Inflammatory macrophage treated with lipopolysaccharide for 4 hours (primary cell): ENCODE data around the gene MCRIP2.

Experiments
- DNase-seq: peaks from one replicate; pipeline ENCODE4 v3.0.0-alpha.2; 2020

The MCRIP2 gene

GRCh38 chr16:672371-672770 lies 30.7 kb downstream of the MCRIP2 start:
- DNase-seq = no peak

- DNase-seq = no peak
Observed at GRCh38 chr16:672851-673250, 31.2 kb downstream of the MCRIP2 start.

- no peak for DNase-seq
Observed at GRCh38 chr16:673399-673991, 31.9 kb downstream of the MCRIP2 start.

GRCh38 chr16:674214-674881 lies 32.7 kb downstream of the MCRIP2 start:
- DNase-seq = no peak

- peak; percentile 6 for DNase-seq
Observed at GRCh38 chr16:674968-675883, 33.6 kb downstream of the MCRIP2 start, which contains the start of gene RHBDL1. RHBDL1 (plus strand) TSS chr16:675671; CDS start chr16:675791, 120 bp downstream.

GRCh38 chr16:675884-676564 lies 34.4 kb downstream of the MCRIP2 start:
- no peak for DNase-seq

- DNase-seq = no peak
Observed at GRCh38 chr16:676565-676902, 34.9 kb downstream of the MCRIP2 start.

- no peak for DNase-seq
Observed at GRCh38 chr16:676913-677312, 35.3 kb downstream of the MCRIP2 start.

- no peak for DNase-seq
Observed at GRCh38 chr16:677316-678190, 35.9 kb downstream of the MCRIP2 start.

GRCh38 chr16:678209-678857 lies 36.7 kb downstream of the MCRIP2 start:
- no peak for DNase-seq

- peak; percentile 55 for DNase-seq
Observed at GRCh38 chr16:678858-679813, 37.5 kb downstream of the MCRIP2 start.

- peak; percentile 89 for DNase-seq
Observed at GRCh38 chr16:679814-680624, 38.4 kb downstream of the MCRIP2 start, which contains the start of gene STUB1. STUB1 (plus strand) TSS chr16:680410; CDS start chr16:680526, 116 bp downstream.

- DNase-seq = no peak
Observed at GRCh38 chr16:680625-680945, 39.0 kb downstream of the MCRIP2 start.

GRCh38 chr16:680967-681745 lies 39.5 kb downstream of the MCRIP2 start:
- DNase-seq = peak; percentile 50

GRCh38 chr16:681746-682427 lies 40.3 kb downstream of the MCRIP2 start:
- DNase-seq = no peak

GRCh38 chr16:682493-683395 lies 41.1 kb downstream of the MCRIP2 start:
- no peak for DNase-seq
